Cardiac fibroblast (primary cell): ENCODE results near the gene AADACL4.
A peak's percentile ranks its signal among the peaks of the same experiment; 100 is the strongest.

Experiments used
- DNase-seq, 2 donors: peaks; one replicate each; pipeline versions ENCODE4 v3.0.0 to v3.0.0-alpha.2; 2010; ENCODE audit warnings: low read depth in 2 of 2
- H3K4me3 ChIP-seq, 2 donors: replicated peaks in 1 of 2; 1 replicate in 1 of 2; 2 replicates in 1 of 2; pipeline ENCODE4 v1.5.1; 2011; ENCODE audit warnings: low read depth in 2 of 2, low read length in 2 of 2, mild to moderate bottlenecking in 2 of 2, moderate library complexity in 1 of 2
- CTCF ChIP-seq: IDR thresholded peaks from one replicate; pipeline ENCODE4 v1.5.1; 2011; ENCODE audit warnings: low read depth, mild to moderate bottlenecking, low read length, inconsistent platforms

AADACL4 gene

GRCh38 chr1:12610305-12610935 is 33.5 kb upstream of the AADACL4 start:
- peak in 1 of 2 donors; percentile 82 for DNase-seq
- TF ChIP-seq CTCF, result no peak
- no peak overlapping the region for H3K4me3 ChIP-seq

- H3K4me3 ChIP-seq, result no peak overlapping the region
- no peak for DNase-seq
- no peak for TF ChIP-seq CTCF
Measured at GRCh38 chr1:12610941-12611340, 32.9 kb upstream of the AADACL4 start.

GRCh38 chr1:12613180-12613579 is 30.7 kb upstream of the AADACL4 start:
- H3K4me3 ChIP-seq, result no peak overlapping the region
- no peak for DNase-seq
- no peak for TF ChIP-seq CTCF

GRCh38 chr1:12614402-12615158 is 29.3 kb upstream of the AADACL4 start:
- DNase-seq, result no peak
- H3K4me3 ChIP-seq, result peak overlapping the region in 1 of 2 donors; percentile 78
- TF ChIP-seq CTCF, result no peak

- H3K4me3 ChIP-seq, result peak overlapping the region; percentile 70 to 78
- TF ChIP-seq CTCF, result no peak
- no peak for DNase-seq
Measured at GRCh38 chr1:12615159-12615864, 28.6 kb upstream of the AADACL4 start.

GRCh38 chr1:12615865-12616708 is 27.8 kb upstream of the AADACL4 start:
- peak; percentile 42 to 55 for DNase-seq
- peak overlapping the region; percentile 70 to 78 for H3K4me3 ChIP-seq
- no peak for TF ChIP-seq CTCF
